Mucosa of descending colon (tissue), 3 donors: ENCODE data around the gene SPP2. TPM values are rescaled to one million over a fixed set of nuclear protein-coding genes. Genes with fewer than 3 reads are reported as not detected.

Experiments used
- ATAC-seq: fragments of 200-7000 bp; cut with Tn5 transposase; one replicate; pipeline ENCODE4 v1.9.1; 2020; ENCODE audit warnings: mild to moderate bottlenecking, moderate library complexity
- DNase-seq, 3 donors: peaks; one replicate each; pipeline ENCODE4 v3.0.0-alpha.2; 2020
- H3K36me3 ChIP-seq: fragments of 200-600 bp; one replicate; pipeline ENCODE4 v1.8.0; 2021; ENCODE audit warnings: low read depth, mild to moderate bottlenecking
- H3K4me1 ChIP-seq: fragments of 200-600 bp; one replicate; pipeline ENCODE4 v1.8.0; 2021; ENCODE audit warnings: low read depth, mild to moderate bottlenecking
- H3K4me3 ChIP-seq: fragments of 200-600 bp; one replicate; pipeline ENCODE4 v1.8.0; 2021; ENCODE audit warnings: mild to moderate bottlenecking
- H3K9me3 ChIP-seq: fragments of 200-600 bp; one replicate; pipeline ENCODE4 v1.8.0; 2021; ENCODE audit warnings: mild to moderate bottlenecking
- CTCF ChIP-seq: fragments of 200-600 bp; IDR thresholded peaks from one replicate; pipeline ENCODE4 v1.8.0; 2022; ENCODE audit warnings: antibody characterized with exemption, mild to moderate bottlenecking
- intact Hi-C, 2 donors: fragments of 100-400 bp; cut with DNase I in 1 of 2; cut with micrococcal nuclease in 1 of 2; formaldehyde crosslinking; loops; one replicate each; pipeline versions ENCODE4 v1.11.0 to v1.11.1; 2022; cut with DNase I, micrococcal nuclease
- long read RNA-seq, 2 donors: library from polyadenylated mRNA; unstranded; transcript quantifications; one replicate each; pipeline ENCODE4 v2.0.0, GENCODE V29; 2019 to 2021
- total RNA-seq, 3 donors: library from RNA; stranded (reverse); fragmentation: NEBNext Ultra II Directional in 2 of 3; extraction: Animal tissue kit (Norgen Biotek cat#: 25700) in 2 of 3; gene quantifications; one replicate each; pipeline versions ENCODE4 v1.2.1 to v1.2.4, GENCODE V29; 2021 to 2023
- donor health status: DM: no; HTN: no; CAD: no; lungs with moderate emphysema.
- donor health status: DM: no; HTN: no; CAD: no.
- donor health status: DM: no; HTN: yes; CAD: no.

The SPP2 gene
- not detected for total RNA-seq
- long read RNA-seq, donor 1: 0 reads
- long read RNA-seq, donor 2: 0 reads

GRCh38 chr2:234050455-234051135 lies at the start of gene SPP2:
Gene SPP2 (plus strand): TSS chr2:234050702. CDS start chr2:234050787, 85 bp downstream.
- Histone ChIP-seq H3K36me3 (no peaks in the 10 kb centered on the region), H3K4me3 (no peak within 1 kb of the TSS), H3K9me3 (no peaks in the 10 kb centered on the region), H3K4me1 (no peaks in the 10 kb centered on the region)
- intact Hi-C loops: no loop called here
- DNase-seq (no peak), ATAC-seq (no peak)
- no peak for TF ChIP-seq CTCF

GRCh38 chr2:234001380-234002160 lies 48.9 kb upstream of the SPP2 start:
- Histone ChIP-seq H3K4me3 (no peak overlapping the region), H3K4me1 (no peaks in the 10 kb centered on the region), H3K9me3 (no peaks in the 10 kb centered on the region), H3K36me3 (no peaks in the 10 kb centered on the region)
- no peak for TF ChIP-seq CTCF
- ATAC-seq (peak; percentile 46), DNase-seq (no peak)
- intact Hi-C loops: no loop called here

- DNase-seq: no peak
- Histone ChIP-seq H3K4me3 (no peak overlapping the region), H3K36me3 (no peaks in the 10 kb centered on the region), H3K9me3 (no peaks in the 10 kb centered on the region), H3K4me1 (no peaks in the 10 kb centered on the region)
- no peak for ATAC-seq
- intact Hi-C loops: no loop called here
- TF ChIP-seq CTCF: no peak
Measured at GRCh38 chr2:234002281-234002680, 48.2 kb upstream of the SPP2 start.

- Histone ChIP-seq H3K4me3 (no peak overlapping the region), H3K9me3 (no peaks in the 10 kb centered on the region), H3K36me3 (no peaks in the 10 kb centered on the region), H3K4me1 (no peaks in the 10 kb centered on the region)
- TF ChIP-seq CTCF: no peak
- DNase-seq: peak in 1 of 3 donors; percentile 62
- no peak for ATAC-seq
- intact Hi-C loops: no loop called here
Measured at GRCh38 chr2:234003972-234004617, 46.4 kb upstream of the SPP2 start.

GRCh38 chr2:234005126-234005525 lies 45.4 kb upstream of the SPP2 start:
- Histone ChIP-seq H3K9me3 (no peaks in the 10 kb centered on the region), H3K36me3 (no peaks in the 10 kb centered on the region), H3K4me1 (no peaks in the 10 kb centered on the region), H3K4me3 (no peak overlapping the region)
- intact Hi-C loops: no loop called here
- DNase-seq: no peak
- TF ChIP-seq CTCF: no peak
- ATAC-seq: no peak
